Sigmoid colon (tissue), 7 donors: ENCODE results near the gene CMC1. TPM values are rescaled to one million over a fixed set of nuclear protein-coding genes. Genes with fewer than 3 reads are reported as not detected.
"Not testable (repeated sequence)": the region's sequence is repeated elsewhere in the genome, so short reads cannot be mapped to it uniquely, and the experiment has no call there.

Experiments
- DNase-seq: peaks from one replicate; pipeline ENCODE4 v3.0.0-alpha.2; 2019
- H3K27ac ChIP-seq, 4 donors: fragments of 200-600 bp; sonication (generic); one replicate each; pipeline ENCODE4 v1.5.1; 2016 to 2019; ENCODE audit warnings: mild to moderate bottlenecking in 1 of 4
- H3K27me3 ChIP-seq, 3 donors: fragments of 200-600 bp; sonication (generic); one replicate each; pipeline ENCODE4 v1.5.1; 2019; ENCODE audit warnings: mild to moderate bottlenecking in 1 of 3
- H3K36me3 ChIP-seq, 4 donors: fragments of 200-600 bp; sonication (generic); one replicate each; pipeline ENCODE4 v1.5.1; 2016 to 2019
- H3K4me1 ChIP-seq, 4 donors: fragments of 200-600 bp; sonication (generic); one replicate each; pipeline ENCODE4 v1.5.1; 2017 to 2019
- H3K4me3 ChIP-seq, 4 donors: fragments of 200-600 bp; sonication (generic); one replicate each; pipeline ENCODE4 v1.5.1; 2017 to 2019; ENCODE audit warnings: mild to moderate bottlenecking in 2 of 4, moderate library complexity in 1 of 4
- H3K9me3 ChIP-seq, 4 donors: fragments of 200-600 bp in 3 of 4; sonication (generic) in 3 of 4; one replicate each; pipeline versions ENCODE4 v1.5.1 to v1.6.1; 2013 to 2019
- CTCF ChIP-seq, 4 experiments: fragments of 450-650 bp in 3 of 4; fragments of 200-600 bp in 1 of 4; IDR thresholded peaks; one replicate each; pipeline ENCODE4 v1.5.1; 2016 to 2019; ENCODE audit warnings: antibody characterized with exemption in 4 of 4, mild to moderate bottlenecking in 3 of 4, moderate library complexity in 2 of 4
- EP300 ChIP-seq, 4 donors: sonication (generic); formaldehyde crosslinking; IDR thresholded peaks; one replicate each; pipeline ENCODE4 v1.6.1; 2017; ENCODE audit warnings: antibody characterized with exemption in 4 of 4
- POLR2A ChIP-seq, 2 donors: fragments of 450-650 bp; IDR thresholded peaks; one replicate each; pipeline ENCODE4 v1.6.1; 2016; ENCODE audit warnings: antibody characterized with exemption in 2 of 2, mild to moderate bottlenecking in 2 of 2, moderate library complexity in 2 of 2
- POLR2AphosphoS5 ChIP-seq, 4 donors: sonication (generic); formaldehyde crosslinking; IDR thresholded peaks; one replicate each; pipeline ENCODE4 v1.6.1; 2017; ENCODE audit warnings: antibody characterized with exemption in 4 of 4
- WGBS, 2 donors: extraction: QIAGEN DNeasy Blood & Tissue Kit; methylation state at CpG; one replicate each; pipeline ENCODE4 v1.1.7; 2013; 5-methylcytosine and 5-hydroxymethylcytosine counted together
- intact Hi-C: fragments of 100-400 bp; cut with DNase I; formaldehyde crosslinking; loops from one replicate; pipeline ENCODE4 v1.15.1; 2023
- polyA plus RNA-seq, 3 donors: library from polyadenylated mRNA; stranded (reverse); fragments of 200-250 nt; gene quantifications; one replicate each; pipeline ENCODE4 v1.2.3, GENCODE V29; 2013
- total RNA-seq, 4 donors: library from RNA; depleted of rRNA; stranded (reverse); fragments of >200 nt; gene quantifications; one replicate each; pipeline ENCODE4 v1.1.0, GENCODE V29; 2016
- donor health status: healthy with polysubstance abuse.
- donor health status: Bipolar disorder and iron deficiency.
- donor health status: healthy.

The CMC1 gene
- total and polyA plus RNA-seq, 7 donors = 6.1 to 111 (median 16.9) TPM

GRCh38 chr3:28267984-28268849 lies 26.8 kb downstream of the CMC1 start:
- peaks cover 0 to 8% (median under 1%) of the 10 kb centered on the region in 4 donors for H3K9me3 ChIP-seq
- peaks cover 0 to 31% (median 0%) of the 10 kb centered on the region in 4 donors for H3K36me3 ChIP-seq
- no peaks in the 10 kb centered on the region for H3K4me1 ChIP-seq
- no peaks in the 10 kb centered on the region for H3K27me3 ChIP-seq
- no peak for TF ChIP-seq POLR2A (IDR thresholded peaks at IDR 0.05)
- TF ChIP-seq POLR2AphosphoS5 (IDR thresholded peaks at IDR 0.05) = no peak
- TF ChIP-seq CTCF (IDR thresholded peaks at IDR 0.05) = no peak
- intact Hi-C loops = no loop called here
- DNase-seq = no peak
- no peak overlapping the region for H3K27ac ChIP-seq
- H3K4me3 ChIP-seq = no peak overlapping the region
- 27 to 75% methylated on average over 5 of the region's 5 CpGs for WGBS, 2 donors

GRCh38 chr3:28268989-28269388 lies 27.6 kb downstream of the CMC1 start:
- H3K9me3 ChIP-seq = peaks cover 0 to 10% (median under 1%) of the 10 kb centered on the region in 4 donors
- intact Hi-C loops = no loop called here
- DNase-seq = no peak
- no peaks in the 10 kb centered on the region for H3K27me3 ChIP-seq
- WGBS, 2 donors = 83 to 87% methylated on average over 1 of the region's 1 CpG
- H3K4me3 ChIP-seq = no peak overlapping the region
- no peak overlapping the region for H3K27ac ChIP-seq
- no peak for TF ChIP-seq POLR2AphosphoS5 (IDR thresholded peaks at IDR 0.05)
- no peak for TF ChIP-seq EP300 (IDR thresholded peaks at IDR 0.05)
- TF ChIP-seq POLR2A (IDR thresholded peaks at IDR 0.05) = no peak
- no peak for TF ChIP-seq CTCF (IDR thresholded peaks at IDR 0.05)
- no peaks in the 10 kb centered on the region for H3K4me1 ChIP-seq
- H3K36me3 ChIP-seq = peaks cover 0 to 26% (median 0%) of the 10 kb centered on the region in 4 donors

GRCh38 chr3:28269884-28270283 lies 28.5 kb downstream of the CMC1 start:
- WGBS, 2 donors = 94 to 98% methylated on average over 2 of the region's 2 CpGs

GRCh38 chr3:28273837-28274236 lies 32.4 kb downstream of the CMC1 start:
- intact Hi-C loops = no loop called here
- peaks cover 0 to 20% (median 1%) of the 10 kb centered on the region in 4 donors for H3K36me3 ChIP-seq
- DNase-seq = no peak
- H3K27ac ChIP-seq = no peak overlapping the region
- TF ChIP-seq POLR2A (IDR thresholded peaks at IDR 0.05) = no peak
- no peak for TF ChIP-seq POLR2AphosphoS5 (IDR thresholded peaks at IDR 0.05)
- TF ChIP-seq EP300 (IDR thresholded peaks at IDR 0.05) = no peak
- no peak for TF ChIP-seq CTCF (IDR thresholded peaks at IDR 0.05)
- H3K4me1 ChIP-seq = no peaks in the 10 kb centered on the region
- H3K9me3 ChIP-seq = peaks cover 0 to 13% (median under 1%) of the 10 kb centered on the region in 4 donors
- no peak overlapping the region for H3K4me3 ChIP-seq
- H3K27me3 ChIP-seq = no peaks in the 10 kb centered on the region

More at GRCh38 chr3:28269884-28270283, 28.5 kb downstream of the CMC1 start:
- H3K27ac ChIP-seq, H3K4me1 ChIP-seq, intact Hi-C loops, DNase-seq, H3K4me3 ChIP-seq, H3K27me3 ChIP-seq: not testable (repeated sequence)
- H3K36me3 ChIP-seq = peaks cover 0 to 20% (median 0%) of the 10 kb centered on the region in 4 donors
- peaks cover 0 to 13% (median under 1%) of the 10 kb centered on the region in 4 donors for H3K9me3 ChIP-seq

- H3K36me3 ChIP-seq = peaks cover 0 to 3% (median 0%) of the 10 kb centered on the region in 4 donors
- H3K4me1 ChIP-seq = peaks cover 0 to 16% (median 1%) of the 10 kb centered on the region in 4 donors
- H3K27ac ChIP-seq = no peak overlapping the region
- no peak overlapping the region for H3K4me3 ChIP-seq
- intact Hi-C loops = no loop called here
- H3K9me3 ChIP-seq = peaks cover 0 to 3% (median 0%) of the 10 kb centered on the region in 4 donors
- 87 to 91% methylated on average over 2 of the region's 2 CpGs for WGBS, 2 donors
- TF ChIP-seq CTCF (IDR thresholded peaks at IDR 0.05) = no peak
- no peak for TF ChIP-seq EP300 (IDR thresholded peaks at IDR 0.05)
- TF ChIP-seq POLR2A (IDR thresholded peaks at IDR 0.05) = no peak
- TF ChIP-seq POLR2AphosphoS5 (IDR thresholded peaks at IDR 0.05) = no peak
- no peak for DNase-seq
- H3K27me3 ChIP-seq = no peaks in the 10 kb centered on the region
Observed at GRCh38 chr3:28278918-28279317, 37.5 kb downstream of the CMC1 start.
